Mesothelial cell of epicardium (in vitro differentiated cells): ENCODE data around the gene S100A6. TPM values are rescaled to one million over a fixed set of nuclear protein-coding genes. Genes with fewer than 3 reads are reported as not detected.

Source experiments
- DNase-seq, 2 experiments: peaks; one replicate each; pipeline ENCODE4 v3.0.0; 2021; ENCODE audit warnings: low spot score in 2 of 2; ENCODE audit not compliant: unreplicated experiment in 2 of 2
- H3K27ac Mint-ChIP-seq: 2 replicates; pipeline ENCODE4 v1.8.0; 2021; ENCODE audit warnings: mixed read lengths
- H3K27me3 Mint-ChIP-seq: 2 replicates; pipeline ENCODE4 v1.8.0; 2021; ENCODE audit warnings: low read depth, mixed read lengths
- H3K36me3 Mint-ChIP-seq: 2 replicates; pipeline ENCODE4 v1.8.0; 2021; ENCODE audit warnings: mixed read lengths
- H3K4me1 Mint-ChIP-seq: 2 replicates; pipeline ENCODE4 v1.8.0; 2021; ENCODE audit warnings: mixed read lengths
- H3K4me3 Mint-ChIP-seq: 2 replicates; pipeline ENCODE4 v1.8.0; 2021; ENCODE audit warnings: mild to moderate bottlenecking, moderate library complexity, mixed read lengths
- H3K9me3 Mint-ChIP-seq: 2 replicates; pipeline ENCODE4 v1.8.0; 2021; ENCODE audit warnings: mixed read lengths
- CTCF ChIP-seq: fragments of 200-600 bp; sonication (generic); IDR thresholded peaks from one replicate; pipeline ENCODE4 v1.5.0; 2021; ENCODE audit warnings: antibody characterized with exemption; ENCODE audit not compliant: unreplicated experiment
- total RNA-seq: library from RNA; stranded (reverse); gene quantifications from 3 replicates; pipeline ENCODE4 v1.2.1, GENCODE V29; 2021

S100A6 gene
- total RNA-seq, 1 donor from 2014 or later = 3.9 TPM

GRCh38 chr1:153503766-153504165 lies 32.0 kb downstream of the S100A6 start:
- no peak overlapping the region for H3K4me3 Mint-ChIP-seq
- H3K9me3 Mint-ChIP-seq = no peaks in the 10 kb centered on the region
- peaks cover 18% of the 10 kb centered on the region for H3K4me1 Mint-ChIP-seq
- H3K27me3 Mint-ChIP-seq = no peaks in the 10 kb centered on the region
- DNase-seq = no peak
- no peak overlapping the region for H3K27ac Mint-ChIP-seq
- H3K36me3 Mint-ChIP-seq = no peaks in the 10 kb centered on the region
- no peak for TF ChIP-seq CTCF

GRCh38 chr1:153498746-153499145 lies 37.0 kb downstream of the S100A6 start:
- DNase-seq = no peak
- Mint-ChIP-seq H3K27ac (no peak overlapping the region), H3K27me3 (no peaks in the 10 kb centered on the region), H3K36me3 (no peaks in the 10 kb centered on the region), H3K4me1 (peaks cover 19% of the 10 kb centered on the region), H3K9me3 (no peaks in the 10 kb centered on the region), H3K4me3 (no peak overlapping the region)
- no peak for TF ChIP-seq CTCF

- no peaks in the 10 kb centered on the region for H3K9me3 Mint-ChIP-seq
- no peaks in the 10 kb centered on the region for H3K27me3 Mint-ChIP-seq
Observed at GRCh38 chr1:153495536-153495935, 40.3 kb downstream of the S100A6 start.

GRCh38 chr1:153494976-153495535 lies 40.7 kb downstream of the S100A6 start:
- no peak overlapping the region for H3K4me3 Mint-ChIP-seq
- no peaks in the 10 kb centered on the region for H3K27me3 Mint-ChIP-seq
- H3K9me3 Mint-ChIP-seq = no peaks in the 10 kb centered on the region
- TF ChIP-seq CTCF = peak; percentile 95
- H3K27ac Mint-ChIP-seq = no peak overlapping the region
- DNase-seq = peak; percentile 84 to 94
- H3K36me3 Mint-ChIP-seq = no peaks in the 10 kb centered on the region
- peaks cover 43% of the 10 kb centered on the region for H3K4me1 Mint-ChIP-seq

More at GRCh38 chr1:153495536-153495935, 40.3 kb downstream of the S100A6 start:
- TF ChIP-seq CTCF = no peak
- H3K27ac Mint-ChIP-seq = no peak overlapping the region
- no peaks in the 10 kb centered on the region for H3K36me3 Mint-ChIP-seq
- H3K4me3 Mint-ChIP-seq = no peak overlapping the region
- no peak for DNase-seq
- H3K4me1 Mint-ChIP-seq = peaks cover 39% of the 10 kb centered on the region

- peaks cover 43% of the 10 kb centered on the region for H3K4me1 Mint-ChIP-seq
- no peak for DNase-seq
- no peak for TF ChIP-seq CTCF
- H3K27me3 Mint-ChIP-seq = no peaks in the 10 kb centered on the region
- H3K27ac Mint-ChIP-seq = peak overlapping the region; percentile 84
- no peaks in the 10 kb centered on the region for H3K36me3 Mint-ChIP-seq
- no peak overlapping the region for H3K4me3 Mint-ChIP-seq
- no peaks in the 10 kb centered on the region for H3K9me3 Mint-ChIP-seq
Observed at GRCh38 chr1:153493343-153493960, 42.3 kb downstream of the S100A6 start.
